Fibroblast of peridontal ligament (primary cell): ENCODE results near the gene BAAT.
"Not testable (repeated sequence)": the region's sequence is repeated elsewhere in the genome, so short reads cannot be mapped to it uniquely, and the experiment has no call there.

Source experiments
- DNase-seq: peaks from one replicate; pipeline ENCODE4 v3.0.0-alpha.2; 2010; ENCODE audit errors: extremely low read depth

The BAAT gene

DNA sequence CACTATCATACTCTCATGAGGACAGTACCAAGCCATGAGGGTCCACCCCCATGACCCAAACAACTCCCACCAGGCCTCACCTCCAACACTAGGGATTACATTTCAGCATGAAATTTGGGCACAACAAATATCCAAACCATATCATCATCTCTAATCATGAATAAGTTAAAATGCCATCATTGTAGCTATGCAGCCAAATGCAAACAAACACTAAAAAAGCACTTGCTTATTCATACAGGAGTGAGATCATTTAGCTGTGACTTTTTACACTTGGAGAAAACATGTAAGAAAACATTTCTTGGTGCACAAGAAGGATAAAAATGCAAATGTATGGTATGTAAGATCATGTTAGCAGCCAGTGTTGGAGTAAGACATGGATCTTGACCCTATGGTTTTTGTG, 24.2 kb downstream of the BAAT start:
- no peak for DNase-seq

DNA sequence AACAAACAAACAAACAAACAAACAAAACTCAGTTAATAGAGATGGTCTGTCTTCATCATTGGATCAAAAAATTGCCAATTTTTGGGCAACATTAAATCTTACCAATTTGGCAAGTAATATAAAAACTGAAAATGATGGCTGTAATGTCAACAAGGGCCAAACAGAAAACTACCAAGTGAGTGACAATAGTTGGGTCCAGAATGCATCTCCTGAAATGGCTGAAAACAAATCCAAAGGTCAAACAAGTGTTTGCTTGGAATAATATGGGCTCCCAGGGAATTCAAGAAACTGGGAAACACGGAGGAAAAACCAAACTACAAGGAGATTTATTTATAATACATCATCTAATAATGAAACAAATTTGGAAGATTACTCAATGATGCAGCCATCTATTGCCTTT, 25.1 kb downstream of the BAAT start:
- DNase-seq: no peak

DNA sequence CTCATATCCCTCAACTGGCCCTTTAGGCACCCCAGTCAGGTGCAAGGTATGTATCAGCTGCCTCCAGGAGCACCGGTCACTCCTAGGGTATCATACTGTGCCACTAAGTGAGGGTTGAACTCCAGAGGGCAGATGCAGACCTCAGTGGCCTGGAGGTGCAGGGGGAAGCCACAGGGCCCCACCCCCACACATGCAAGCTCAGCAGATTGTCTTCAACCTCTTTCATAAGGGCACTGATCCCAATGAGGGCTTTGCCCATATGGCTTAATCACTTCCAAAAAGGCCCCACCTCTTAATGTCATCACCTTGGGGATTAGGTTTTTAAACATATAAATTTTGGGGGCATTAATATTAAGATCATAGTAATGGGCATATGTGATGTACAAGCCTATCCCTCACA, 28.2 kb downstream of the BAAT start:
- DNase-seq: no peak

DNA sequence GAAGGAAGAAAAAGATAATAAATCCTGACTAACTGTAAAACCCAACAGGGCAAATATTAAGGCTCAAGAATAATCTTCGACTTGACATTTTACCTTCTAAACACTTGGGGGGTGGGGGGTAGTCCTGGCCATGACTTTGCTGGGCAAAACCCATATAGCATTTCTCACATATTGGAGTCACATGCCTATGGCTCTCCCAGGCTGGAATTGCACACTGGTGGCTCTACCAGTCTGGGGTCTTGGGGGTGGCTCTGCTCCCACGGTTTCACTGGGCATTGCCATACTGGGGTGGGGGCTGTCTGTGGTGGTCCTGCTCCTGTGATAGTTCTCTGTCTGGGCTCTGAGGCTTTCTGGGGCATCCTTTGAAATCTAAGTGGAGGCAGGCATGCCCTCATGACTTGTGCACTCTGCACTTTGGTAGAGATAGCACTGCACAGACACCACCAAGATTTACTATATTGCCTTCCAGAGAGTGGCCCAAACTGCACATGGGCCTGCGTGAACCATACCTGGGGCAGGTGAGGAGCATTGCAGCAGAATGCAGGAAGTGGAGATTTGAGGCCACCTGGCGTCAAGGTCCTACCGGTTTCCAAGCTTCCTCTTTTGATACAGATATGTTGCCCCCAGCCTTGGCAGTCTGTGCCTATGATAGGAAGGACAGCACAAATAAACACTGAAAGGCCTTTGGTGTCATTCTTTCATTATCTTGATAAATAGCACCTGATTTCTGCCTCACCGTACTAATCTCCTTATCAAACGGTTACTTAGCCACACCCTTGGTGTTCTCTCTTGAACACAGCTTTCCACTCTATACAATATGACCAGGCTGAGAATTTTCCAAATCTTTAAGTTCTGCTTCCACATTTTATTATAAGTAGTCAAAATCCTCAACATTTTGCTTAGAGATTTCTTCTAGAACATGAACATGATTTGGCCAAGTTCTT, 29.8 kb downstream of the BAAT start:
- DNase-seq: no peak

DNA sequence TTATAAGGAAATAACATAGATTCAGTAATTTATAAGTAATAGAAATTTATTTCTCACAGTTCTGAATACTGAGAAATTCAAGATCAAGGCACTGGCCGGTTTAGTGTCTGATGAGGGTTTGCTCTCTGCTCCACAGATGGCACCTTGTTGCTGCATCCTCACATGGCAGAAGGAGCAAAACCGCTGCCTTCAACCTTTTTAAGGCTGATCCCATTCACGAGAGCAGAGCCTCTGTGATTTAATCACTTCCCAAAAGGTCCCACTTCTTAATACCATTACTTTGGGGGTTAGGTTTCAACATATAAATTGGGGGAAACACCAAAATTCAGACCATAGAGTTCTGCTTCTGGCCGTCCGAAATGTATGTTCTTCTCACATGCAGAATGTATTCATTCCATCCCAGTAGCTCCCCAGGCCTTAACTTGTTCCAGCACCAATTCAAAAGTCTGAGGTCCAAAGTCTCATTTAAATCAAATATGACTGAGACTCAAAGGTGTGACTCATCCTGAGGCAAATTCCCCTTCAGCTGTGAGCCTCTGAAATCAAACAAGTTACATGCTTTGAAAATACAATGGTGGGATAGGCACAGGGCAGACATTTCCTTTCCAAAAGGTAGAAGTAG, 30.6 kb downstream of the BAAT start:
- no peak for DNase-seq

DNA sequence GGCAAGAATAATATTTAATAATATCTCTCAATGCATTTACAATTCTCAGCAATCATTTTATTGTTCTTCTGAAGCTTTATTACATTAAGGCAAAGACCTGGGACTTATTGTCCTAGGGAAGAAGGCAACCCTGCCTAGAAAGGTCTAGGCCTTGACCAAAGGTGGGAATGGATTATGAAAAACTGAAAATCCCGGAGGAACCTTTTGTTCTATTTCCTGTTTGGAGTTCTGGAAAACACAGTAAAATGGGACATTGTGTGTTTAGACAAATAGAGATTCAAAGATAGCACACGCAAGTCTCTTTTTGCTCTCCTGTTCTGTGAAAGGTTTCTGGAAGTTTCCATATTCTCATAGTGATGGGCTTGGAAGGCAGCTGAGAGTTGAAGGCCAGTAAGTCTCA, 31.1 kb downstream of the BAAT start:
- no peak for DNase-seq

DNA sequence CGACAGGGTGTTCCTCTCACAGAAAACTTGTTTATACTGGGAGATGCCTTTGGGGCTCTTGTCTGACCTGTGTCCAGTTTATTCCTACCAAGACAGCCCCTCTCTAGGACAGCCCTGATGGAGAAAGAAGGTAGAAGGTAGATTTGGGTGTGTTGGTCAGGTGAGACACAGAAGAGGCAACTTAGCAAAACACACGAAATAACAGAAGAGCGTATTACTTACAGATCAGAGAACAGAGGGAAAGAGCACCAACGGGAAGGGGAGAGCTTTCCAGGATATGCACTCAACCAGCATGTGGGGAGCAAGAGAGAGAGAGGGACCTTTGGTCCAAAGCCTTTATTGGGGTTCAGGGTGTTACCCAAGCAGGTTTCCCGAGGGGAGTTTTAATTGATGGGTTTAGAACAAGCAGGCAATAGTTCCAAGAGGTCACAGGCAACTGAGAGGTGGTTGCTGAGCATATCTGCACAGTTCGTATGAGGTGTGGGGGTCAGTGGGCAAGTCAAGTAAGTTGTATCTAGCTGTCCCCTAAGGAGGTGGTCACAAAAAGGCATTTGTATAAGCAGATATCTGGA, 31.8 kb downstream of the BAAT start:
- no peak for DNase-seq

DNA sequence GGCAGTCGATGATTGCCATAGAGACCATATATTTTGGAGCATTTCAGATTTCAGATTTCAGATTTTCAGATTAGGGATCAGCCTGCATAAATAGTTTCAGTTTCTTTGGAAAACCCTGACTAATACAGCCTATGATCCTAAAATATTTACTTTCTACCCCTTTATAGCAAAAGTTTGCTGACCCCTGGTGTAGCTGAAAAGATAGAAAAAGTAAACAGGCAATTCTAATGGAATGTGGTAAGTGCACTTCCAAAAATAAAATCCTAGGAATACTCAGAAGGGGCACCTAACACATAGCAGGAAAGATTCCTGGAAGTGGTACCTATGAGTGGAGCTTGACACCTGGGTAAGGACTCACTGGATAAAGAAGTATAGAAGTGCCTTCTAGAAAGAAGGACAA, 34.5 kb downstream of the BAAT start:
- DNase-seq: no peak

DNA sequence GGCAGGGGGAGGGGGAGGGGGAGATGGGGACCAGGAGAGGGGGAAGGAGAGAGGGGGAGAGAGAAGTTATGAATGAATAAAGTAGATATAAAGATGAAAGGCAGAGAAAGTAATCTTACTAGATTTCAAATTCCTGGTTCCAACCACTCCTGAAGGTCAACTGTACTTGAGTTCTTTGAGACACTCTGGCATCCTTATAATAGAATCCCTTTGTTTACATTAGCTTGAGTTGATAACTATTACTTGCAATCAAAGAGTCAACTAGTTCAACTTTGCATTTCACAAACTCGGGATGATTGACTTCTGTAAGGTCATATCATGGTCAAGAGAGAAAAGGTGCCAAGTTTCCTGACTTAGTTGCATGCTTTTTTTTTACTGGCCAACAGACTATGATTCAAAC, 42.2 kb downstream of the BAAT start:
- DNase-seq: no peak

DNA sequence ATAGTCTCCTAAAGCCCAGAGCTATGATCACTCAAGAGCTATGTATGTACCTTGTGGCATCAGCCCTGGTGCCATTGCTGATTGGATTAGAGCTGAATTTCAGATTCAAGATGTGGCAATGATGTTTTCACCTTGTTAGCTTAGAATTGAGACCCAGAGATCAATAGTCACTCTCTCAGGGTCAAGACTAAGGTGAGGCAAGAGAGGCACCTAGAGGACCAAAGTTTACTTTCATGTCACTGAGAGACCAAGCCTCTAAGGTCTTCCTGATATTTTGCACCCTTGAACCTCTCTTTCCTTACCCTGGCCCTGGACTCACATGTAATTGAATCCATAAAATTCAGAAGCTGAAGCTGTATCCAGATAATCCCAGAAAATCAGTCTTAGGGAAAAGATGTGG, 42.8 kb downstream of the BAAT start:
- DNase-seq: no peak

DNA sequence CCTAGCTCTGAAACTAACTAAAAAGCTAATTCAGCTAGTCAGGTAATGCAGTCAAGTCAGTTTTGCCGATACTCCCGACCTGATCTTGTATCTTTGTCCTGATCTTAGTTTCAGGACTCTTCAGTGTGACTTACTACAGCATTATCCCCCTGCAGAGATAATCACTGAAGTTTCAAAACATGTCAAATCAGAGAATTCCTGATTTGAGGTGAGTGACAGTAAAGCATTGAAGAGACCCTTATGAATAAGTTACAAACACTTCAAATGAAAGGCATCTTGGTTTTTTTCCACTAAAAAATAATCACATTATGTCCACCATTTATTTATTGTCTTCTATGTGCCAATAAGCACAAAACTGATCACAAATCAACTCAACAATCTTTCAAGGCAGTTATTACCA, 47.6 kb downstream of the BAAT start:
- DNase-seq: no peak

DNA sequence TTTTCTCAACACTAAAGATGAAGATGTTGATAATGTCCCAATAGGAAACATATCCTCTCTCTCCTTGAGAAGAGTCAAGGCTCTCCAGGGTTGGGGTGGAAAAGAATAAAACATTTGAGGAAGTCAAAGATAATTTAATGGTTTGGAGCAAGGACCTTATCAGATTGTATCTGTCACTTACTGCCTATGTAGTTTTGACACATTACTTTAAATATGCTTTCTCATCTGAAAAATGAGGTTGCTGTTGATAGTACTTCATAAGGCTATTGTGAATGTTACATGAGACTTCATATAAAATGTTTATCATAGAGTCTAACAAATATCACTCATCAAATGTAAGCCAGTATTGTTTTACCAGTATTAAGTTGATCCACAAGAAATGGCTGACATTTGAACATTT, 48.7 kb downstream of the BAAT start:
- DNase-seq: no peak

DNA sequence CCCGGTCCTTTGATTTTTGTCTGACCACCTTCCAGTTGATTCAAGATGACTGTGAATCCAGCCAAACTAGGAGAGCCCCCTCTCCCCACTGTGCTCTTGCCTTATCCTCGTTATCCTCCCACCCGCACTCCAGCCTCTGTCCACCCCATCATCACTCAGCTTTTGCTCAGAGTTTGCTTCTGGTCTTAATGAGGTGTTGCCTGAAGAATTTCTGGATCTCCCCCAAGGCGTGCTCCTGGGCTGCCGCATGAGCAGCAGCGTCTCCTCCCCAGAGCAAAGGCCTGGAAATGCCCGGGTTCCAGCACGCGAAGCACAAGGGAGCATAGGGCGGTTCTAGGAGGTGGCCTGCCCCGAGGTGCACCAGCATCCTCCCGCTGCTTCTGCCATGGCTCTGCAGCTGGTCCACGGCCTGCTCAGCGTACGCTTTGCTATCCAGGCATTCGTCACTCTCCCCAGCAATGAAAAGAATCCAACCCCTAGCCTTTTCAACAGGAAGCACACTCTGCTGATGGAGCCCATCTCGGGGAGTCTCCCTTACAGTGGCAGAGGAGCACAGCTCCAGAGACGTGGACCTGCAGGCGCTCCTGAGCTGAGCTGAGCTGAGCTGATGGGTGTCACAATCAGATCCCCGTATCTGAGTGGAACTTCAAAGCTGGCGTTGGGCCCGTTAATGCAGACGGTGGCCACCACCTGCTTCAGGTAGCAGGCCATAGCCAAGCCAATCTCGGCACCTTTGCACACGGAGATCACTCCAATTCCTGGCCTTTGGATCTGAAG, 50.7 kb downstream of the BAAT start:
- DNase-seq: no peak

DNA sequence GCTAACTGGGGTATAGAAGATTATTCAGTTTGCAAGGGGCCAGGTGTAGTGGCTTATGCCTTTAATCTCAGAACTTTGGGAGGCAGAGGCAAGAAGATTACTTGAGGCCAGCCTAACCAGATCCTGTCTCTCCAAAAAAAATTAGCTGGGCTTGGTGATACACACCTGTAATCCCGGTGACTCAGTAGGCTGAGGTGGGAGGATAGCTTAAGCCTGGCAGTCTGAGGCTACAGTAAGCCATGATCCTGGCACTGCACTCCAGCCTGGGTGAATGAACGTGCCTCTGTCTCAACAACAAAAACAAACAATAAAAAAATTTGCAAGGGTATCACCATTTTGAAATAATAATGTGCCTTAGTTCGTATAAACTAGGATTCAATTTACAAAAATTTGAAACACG, 51.3 kb downstream of the BAAT start:
- no peak for DNase-seq

DNA sequence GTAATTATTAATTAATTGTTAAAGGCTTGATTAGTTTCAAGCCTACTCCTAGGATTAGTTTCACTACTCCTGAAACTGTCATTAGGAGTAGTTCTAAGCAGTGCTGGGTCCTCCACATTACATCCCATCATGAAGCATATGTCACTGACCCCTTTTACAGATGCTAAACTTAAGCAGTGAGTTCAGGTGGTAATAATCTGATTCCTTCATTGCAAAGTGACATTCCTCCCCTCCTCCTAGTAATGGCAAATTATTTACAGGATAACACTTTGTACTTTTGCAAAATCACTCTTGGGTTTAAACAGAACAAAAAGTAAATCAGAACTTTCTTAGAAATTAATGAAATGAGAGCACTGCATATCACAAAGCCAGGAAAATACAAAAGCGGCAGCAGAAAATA, 52.4 kb downstream of the BAAT start:
- no peak for DNase-seq

DNA sequence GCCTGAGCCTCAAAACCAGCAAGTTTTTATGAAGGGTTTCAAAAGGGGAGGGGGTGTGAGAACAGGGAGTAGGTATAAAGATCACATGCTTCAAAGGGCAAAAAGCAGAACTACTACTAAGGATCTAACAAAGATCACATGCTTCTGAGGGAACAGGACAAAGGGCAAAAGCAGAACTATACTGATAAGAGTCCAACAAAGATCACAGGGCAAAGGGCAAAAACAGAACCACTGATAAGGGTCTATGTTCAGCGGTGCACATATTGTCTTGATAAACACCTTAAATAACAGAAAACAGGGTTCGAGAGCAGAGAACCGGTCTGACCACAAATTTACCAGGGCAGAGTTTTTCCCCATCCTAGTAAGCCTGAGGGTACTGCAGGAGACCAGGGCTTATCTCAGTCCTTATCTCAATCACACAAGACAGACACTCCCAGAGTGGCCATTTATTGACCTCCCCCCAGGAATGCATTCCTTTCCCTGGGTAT, 57.3 kb downstream of the BAAT start:
- not testable (repeated sequence) for DNase-seq

DNA sequence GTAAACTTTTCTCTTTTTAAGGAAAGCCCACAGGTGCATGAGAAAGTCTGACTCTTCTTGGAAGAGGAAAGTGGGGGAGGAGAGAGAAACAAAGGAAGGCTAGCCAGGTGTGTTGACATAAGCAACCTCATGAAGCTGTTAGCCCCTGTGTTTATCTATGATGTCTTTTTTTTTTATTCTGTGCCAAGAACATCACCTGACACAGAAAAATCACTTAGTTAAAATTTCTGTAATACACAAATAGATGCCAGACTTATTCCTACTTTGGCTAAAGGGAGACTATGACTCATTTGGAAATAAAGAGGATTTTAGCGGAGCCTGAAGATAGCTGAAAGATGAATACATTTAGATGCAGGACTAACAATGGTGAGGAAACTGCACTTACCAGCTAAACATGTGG, 58.3 kb downstream of the BAAT start:
- no peak for DNase-seq

DNA sequence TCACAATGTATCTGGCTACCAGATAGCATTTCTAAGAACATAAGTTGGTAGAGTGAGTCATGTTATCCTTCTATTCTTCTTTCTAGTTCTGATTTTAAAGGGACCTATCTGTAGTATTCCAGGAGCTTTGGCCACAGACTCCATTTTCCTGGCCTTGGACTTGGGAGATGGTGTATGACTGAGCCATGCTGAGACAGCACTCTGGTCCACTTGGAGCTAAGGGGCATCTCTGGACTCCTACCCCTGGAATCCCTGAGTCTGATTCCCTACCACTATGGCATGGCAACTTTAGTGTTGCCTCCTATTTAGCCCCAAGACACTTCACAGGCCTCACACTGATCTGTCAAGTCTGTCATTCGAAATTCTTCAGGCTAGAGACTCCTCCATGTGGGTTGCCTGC, 58.8 kb downstream of the BAAT start:
- no peak for DNase-seq

DNA sequence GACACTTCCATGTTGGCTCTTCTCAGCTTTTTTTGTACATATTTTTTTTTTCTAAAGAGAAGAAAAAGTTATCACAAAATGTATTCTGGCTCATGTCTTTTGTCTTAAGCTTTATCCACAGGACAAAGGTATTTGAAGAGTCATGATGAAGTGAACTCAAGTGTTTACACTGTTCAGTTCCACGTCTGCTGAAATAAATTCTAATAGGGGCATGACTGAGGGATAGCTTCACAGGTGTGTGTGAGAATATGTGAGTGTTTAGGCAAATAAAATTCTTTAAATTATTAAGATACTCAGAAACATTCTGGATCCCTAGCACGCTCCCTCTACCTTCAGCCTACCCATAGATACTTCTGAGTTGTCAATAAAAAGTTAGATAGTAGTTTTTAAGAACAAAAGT, 59.8 kb downstream of the BAAT start:
- DNase-seq: no peak

DNA sequence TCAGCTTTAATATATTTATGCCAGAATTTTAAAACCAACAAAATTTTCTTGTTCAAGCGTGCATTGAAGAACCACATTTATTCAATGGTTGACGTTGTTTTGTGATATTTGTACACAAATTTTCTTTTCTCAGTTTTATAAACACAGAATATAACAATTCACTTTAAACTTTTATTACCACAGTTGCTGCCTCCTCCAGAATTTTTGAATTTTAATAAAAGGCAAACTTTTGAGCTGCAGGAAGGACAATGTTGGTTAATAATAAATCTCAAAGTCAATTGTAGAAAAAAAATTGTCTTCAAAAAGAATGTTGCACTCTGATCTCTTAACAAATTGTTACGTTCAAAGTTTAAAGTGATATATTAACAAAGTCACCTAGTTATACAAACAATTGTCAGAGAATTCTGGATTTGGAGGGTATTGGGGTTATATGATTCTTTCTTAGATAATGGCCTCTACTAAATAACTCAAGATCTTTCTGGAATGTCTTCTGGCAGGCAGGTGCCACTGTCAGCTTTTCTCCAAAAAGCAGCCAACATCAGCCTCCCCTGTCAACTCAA, 60.5 kb downstream of the BAAT start:
- no peak for DNase-seq

DNA sequence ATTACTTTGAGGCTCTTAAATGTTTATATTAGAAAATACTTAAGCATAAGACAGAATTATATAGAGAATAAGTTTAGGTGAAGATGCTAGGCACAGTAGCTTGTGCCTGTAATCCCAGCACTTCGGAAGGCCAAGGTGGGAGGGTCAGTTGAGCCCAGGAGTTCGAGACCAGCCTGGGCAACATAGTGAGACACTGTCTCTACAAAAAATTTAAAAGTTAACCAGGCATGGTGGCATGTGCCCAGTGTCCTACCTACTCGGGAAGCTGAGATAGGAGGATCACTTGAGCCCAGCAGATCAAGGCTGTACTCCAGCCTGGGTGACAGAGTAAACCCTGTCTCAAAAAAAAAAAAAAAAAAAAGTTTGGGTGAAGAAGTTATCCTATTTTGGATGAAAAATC, 61.7 kb downstream of the BAAT start:
- no peak for DNase-seq

DNA sequence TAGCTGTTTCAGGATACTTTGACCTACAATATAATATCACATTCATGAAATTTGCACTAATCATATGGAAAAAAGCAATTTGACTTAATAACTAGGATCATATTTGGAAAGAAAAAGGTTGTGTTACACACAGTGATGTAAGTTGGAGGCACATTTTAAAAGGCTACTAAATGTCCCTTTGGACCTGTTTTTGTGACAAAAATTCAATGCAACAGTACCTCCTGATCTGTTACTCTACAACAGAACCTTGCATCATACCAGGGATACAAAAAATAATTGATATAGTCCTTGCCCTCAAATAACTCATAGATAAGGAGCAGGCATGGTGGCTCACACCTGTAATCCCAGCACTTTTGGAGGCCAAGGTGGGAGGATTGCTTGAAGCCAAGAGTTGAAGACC, 67.1 kb downstream of the BAAT start:
- DNase-seq: no peak
